Daoy (cell line): ENCODE results near the gene ATP6AP1. TPM values are rescaled to one million over a fixed set of nuclear protein-coding genes. Genes with fewer than 3 reads are reported as not detected.
A peak's percentile ranks its signal among the peaks of the same experiment; 100 is the strongest.
"Not testable (repeated sequence)": the region's sequence is repeated elsewhere in the genome, so short reads cannot be mapped to it uniquely, and the experiment has no call there.

Source experiments
- DNase-seq: peaks from one replicate; pipeline ENCODE4 v3.0.0-alpha.2; 2015; ENCODE audit warnings: low read depth
- total RNA-seq: library from RNA; depleted of rRNA; stranded (reverse); fragments of >200 nt; shearing (Covaris generic); gene quantifications from 2 replicates; pipeline ENCODE4 v1.2.3, GENCODE V29; 2014

ATP6AP1 gene
- total RNA-seq, 1 experiment from 2014 or later = 26.3 TPM

DNA sequence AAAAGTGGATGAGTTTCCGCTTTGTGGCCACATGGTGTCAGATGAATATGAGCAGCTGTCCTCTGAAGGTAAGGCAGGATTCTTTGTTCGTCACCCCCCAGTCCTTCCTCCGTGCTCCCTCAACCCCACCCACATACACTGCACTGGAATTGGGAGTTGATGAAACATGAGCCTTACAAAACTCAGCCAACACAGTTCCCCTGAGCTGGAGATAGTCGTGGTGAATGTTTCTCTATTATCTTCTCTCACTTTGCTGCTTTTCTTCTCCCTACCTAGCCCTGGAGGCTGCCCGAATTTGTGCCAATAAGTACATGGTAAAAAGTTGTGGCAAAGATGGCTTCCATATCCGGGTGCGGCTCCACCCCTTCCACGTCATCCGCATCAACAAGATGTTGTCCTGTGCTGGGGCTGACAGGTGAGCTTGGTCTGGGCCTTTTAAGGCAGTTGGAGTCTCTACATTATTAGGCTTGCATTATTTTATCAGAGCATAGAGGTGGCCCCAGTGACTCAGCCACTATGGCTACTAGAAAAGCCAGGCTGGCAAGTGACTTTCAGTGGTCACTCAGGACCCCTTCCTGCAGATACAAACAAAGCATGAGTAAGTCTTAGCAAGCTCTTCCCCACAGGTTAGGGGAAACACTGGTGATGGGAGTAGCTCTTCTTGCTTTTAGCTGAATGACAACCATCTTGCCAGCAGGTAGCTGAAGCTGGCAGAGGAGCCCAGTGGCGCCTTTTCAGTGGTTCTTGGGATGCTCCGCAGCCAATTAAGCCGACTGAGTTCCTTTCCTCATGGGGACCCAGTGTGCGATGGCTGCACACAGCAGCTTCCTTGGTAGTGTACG lies 28.7 kb upstream of the ATP6AP1 start:
- DNase-seq = no peak

GRCh38 chrX:154400369-154400817 lies 28.1 kb upstream of the ATP6AP1 start:
- DNase-seq = not testable (repeated sequence)

DNA sequence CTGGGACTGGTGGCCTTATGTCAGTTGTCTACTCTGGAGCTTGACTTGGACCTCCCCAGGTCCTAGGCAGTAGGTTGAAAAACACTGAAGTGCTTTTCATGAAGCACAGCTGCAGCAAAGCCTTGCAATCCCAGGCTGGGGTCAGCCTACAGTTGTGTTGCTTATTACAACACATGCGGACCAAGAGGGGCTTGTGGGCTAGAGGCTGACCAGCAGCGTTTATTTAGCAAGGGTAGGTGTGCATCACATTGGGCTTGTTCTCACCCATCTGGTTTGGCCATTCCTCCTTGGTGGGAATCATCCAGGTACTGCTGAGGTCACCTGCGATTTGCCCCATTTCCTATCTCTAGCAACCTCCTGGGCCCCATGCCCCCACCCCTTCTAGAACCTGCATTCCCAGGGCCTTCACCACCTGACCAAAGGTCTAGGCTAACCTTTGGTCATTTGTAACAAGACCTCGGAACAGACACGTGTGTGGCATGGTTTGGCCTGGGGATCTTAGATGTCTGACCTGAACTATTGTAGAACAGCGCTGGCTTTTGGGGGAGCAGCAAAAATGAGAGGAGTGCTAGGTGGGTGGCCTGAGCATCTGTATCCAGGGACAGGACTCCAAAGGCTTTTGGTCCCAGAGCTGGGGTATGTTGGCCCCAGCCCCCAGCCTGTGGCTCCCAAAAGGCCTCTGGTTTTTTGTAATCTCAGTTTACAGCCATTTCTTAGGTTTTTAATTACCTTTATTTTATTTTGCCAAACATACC lies 27.3 kb upstream of the ATP6AP1 start:
- peak; percentile 48 for DNase-seq

GRCh38 chrX:154401918-154402621 lies 26.4 kb upstream of the ATP6AP1 start:
- no peak for DNase-seq

- DNase-seq = no peak
These were observed 25.8 kb upstream of the ATP6AP1 start for GRCh38 chrX:154402622-154403127.

GRCh38 chrX:154403192-154403591 lies 25.3 kb upstream of the ATP6AP1 start:
- DNase-seq = no peak

- DNase-seq = no peak
These were observed 24.6 kb upstream of the ATP6AP1 start for GRCh38 chrX:154403858-154404257.

DNA sequence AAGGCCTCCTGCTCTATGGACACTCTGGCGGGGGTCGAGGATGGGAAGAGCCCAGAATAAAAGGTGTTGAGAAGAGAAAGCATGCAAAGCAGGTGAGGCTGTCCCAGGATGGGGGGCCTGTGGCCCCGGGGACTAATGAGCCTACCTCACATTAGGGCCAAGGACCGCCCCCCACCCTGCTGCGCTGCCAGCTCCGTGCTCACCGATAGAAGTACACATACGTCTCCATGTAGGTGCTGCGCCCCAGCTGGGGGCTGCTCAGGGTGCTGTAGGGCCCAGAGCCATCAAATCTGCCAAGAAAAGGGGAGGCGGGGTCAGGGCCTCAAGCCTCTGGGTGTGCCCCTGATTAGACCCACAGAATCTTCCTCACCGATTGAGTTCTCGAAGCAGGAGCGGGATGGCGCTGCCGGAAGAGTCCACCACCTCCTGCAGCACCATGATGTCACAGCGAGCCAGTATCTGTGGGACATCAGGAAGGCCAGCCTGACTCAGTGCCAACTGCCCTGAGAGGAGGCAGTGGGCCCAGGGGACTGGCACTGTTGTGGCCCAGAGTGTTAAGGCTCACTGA lies 23.8 kb upstream of the ATP6AP1 start:
- no peak for DNase-seq

DNA sequence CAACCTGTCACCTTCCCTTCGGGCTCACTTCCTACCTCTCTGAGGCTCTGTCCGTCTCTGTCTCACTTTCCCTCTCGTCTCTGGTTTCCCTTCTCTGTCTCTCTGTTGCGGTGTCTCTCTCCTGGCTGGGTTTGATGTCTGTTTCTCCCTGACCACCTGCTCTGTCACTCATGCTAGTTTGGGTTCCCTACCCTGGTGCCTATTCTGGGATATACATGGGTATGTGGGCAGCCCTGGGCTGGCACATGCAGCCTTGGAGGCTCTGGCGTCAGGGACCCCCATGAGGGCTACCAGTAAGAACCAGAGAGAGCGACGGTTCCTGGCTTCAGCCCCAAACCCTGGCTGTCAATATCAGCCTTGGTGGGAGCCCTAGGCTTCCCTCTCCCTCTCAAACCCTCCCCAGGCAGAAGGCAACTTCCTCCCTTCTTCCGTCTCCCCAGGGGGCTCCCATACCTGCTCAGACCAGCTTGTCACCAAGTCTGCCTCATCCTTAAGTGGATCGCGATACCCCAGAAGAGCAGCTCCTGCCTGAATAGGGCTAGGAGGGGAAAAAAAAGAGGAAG lies 19.7 kb upstream of the ATP6AP1 start:
- DNase-seq = no peak

DNA sequence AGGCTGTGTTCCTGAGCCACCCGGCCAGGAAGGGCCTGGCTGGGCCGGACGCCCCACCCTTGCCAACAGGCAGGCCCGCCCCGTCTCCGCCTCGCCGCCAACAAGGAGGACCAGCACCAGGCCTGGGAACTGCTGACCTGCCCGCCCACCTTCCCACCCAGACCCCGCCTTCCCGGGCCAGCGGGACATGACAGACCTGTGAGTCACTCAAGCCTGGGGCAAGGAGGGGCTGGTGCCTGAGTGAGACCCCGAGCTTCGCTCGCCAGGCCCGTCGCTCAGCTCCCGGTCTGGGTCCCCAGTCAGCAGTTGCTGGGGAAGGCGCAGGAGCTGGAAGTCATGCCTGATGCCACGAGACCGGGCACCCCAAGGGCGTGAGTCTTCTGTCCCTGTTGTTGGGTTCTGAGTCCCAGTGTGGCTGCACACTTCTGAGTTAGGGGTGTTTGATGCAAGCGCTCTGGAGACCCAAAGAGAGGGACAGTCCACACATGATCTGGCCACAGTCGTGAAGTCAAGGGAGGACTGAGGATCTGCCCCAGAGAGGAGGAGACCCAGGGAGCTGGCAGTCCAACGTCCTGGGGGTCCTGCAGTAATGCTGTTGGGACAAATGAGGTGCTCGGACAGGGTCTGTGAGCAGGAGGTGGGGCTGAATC lies 19.1 kb upstream of the ATP6AP1 start, which contains the start of gene DNASE1L1:
TSS of gene DNASE1L1 (minus strand) at position 33 of the 650 bp plus-strand sequence. CDS start 3,686 bp downstream, outside the sequence.
- peak; percentile 93 for DNase-seq

DNA sequence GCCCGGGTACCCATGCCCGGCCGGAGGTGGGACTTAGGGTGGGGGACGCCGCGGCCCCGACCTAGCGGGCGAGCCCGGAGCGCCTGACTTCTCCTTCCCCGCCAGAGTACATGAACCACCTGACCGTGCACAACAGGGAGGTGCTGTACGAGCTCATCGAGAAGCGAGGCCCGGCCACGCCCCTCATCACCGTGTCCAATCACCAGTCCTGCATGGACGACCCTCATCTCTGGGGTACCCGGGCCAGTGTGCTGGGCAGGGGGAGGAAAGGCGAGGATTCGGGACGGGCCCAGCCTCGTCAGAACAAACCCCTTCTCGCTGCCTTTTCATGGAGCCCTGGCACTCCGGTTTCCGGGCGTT lies 16.5 kb upstream of the ATP6AP1 start:
- peak; percentile 64 for DNase-seq

GRCh38 chrX:154412468-154412867 lies 16.0 kb upstream of the ATP6AP1 start:
- DNase-seq = no peak

DNA sequence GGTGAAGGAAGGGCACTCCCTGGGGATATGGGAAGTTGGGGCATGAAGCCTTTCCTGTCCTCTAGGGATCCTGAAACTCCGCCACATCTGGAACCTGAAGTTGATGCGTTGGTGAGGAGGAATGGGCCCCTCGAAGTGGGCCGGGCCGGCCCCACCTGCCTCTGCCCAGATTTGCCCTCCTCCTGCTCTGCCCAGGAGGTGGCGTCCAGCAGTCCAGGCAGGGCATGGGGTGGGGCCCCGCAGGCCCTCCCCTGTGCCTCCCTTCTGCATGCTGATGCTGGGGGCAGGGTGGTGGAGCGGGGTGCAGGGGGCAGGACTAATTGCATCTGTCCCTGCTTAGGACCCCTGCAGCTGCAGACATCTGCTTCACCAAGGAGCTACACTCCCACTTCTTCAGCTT lies 15.3 kb upstream of the ATP6AP1 start:
- DNase-seq = no peak

- no peak for DNase-seq
These were observed 11.3 kb upstream of the ATP6AP1 start for GRCh38 chrX:154417157-154417556.

DNA sequence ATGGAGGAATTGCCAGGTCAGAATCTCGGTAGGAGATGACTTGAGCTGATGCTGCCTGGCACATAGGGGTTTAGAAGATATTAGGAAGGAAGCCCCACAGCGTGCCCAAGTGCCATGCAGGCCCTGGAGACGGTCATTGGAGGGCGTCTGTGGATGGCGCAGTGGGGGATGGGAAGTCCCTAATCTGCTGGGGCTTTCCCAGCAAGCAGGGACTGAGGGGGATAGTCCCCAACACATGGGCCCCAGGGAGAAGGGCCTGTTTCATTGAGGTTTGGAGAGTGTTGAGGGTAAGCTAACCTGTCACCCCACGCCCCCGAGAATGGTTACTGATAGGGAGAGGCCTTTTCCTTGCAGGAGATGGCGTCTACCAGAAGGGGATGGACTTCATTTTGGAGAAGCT lies 9.3 kb upstream of the ATP6AP1 start:
- no peak for DNase-seq

GRCh38 chrX:154419688-154420401 lies 8.6 kb upstream of the ATP6AP1 start:
- DNase-seq = no peak

GRCh38 chrX:154420402-154420756 lies 8.1 kb upstream of the ATP6AP1 start:
- no peak for DNase-seq

DNA sequence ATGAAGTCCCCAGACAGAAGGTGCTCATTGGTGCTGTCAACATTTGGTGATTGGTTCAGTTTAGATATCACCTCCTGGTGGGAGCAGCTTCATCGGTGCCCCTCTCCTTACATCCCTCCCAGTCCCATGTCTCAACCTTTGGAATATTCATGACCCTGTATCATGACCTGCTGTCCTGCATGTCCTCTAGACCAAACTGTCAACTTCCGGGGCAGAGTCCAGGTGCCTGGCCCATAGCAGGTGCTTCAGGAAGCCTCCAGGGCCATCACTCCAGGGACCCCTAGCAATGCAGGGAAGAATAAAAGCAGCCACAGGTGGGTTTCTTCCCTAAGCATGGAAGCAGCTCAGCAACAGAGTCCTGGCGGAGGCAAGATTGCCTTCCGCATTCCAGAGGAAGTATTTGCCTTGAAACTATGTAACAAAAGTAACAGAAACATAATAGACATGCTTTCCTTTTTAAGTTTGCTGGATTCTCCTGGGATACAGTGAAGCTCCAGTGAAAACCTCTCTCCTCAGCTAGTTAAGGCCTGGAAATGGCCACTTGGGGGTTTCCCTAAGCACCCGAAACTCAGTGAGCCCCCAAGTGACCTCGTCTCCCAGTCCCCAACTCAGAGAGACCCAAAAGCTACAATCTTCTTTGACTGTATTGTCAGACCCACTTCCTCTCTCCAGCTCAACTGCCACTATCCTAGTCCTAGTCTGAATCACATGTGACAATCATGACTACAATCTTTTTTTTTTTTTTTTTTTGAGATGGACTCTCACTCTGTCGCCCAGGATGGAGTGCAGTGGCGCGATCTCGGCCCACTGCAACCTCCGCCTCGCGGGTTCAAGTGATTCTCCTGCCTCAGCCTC lies 1.3 kb upstream of the ATP6AP1 start:
- DNase-seq = no peak

GRCh38 chrX:154429711-154430110 lies 1.2 kb downstream of the ATP6AP1 start:
- DNase-seq = no peak
